ENCODE measurements around the gene ANKRD40.

DNA sequence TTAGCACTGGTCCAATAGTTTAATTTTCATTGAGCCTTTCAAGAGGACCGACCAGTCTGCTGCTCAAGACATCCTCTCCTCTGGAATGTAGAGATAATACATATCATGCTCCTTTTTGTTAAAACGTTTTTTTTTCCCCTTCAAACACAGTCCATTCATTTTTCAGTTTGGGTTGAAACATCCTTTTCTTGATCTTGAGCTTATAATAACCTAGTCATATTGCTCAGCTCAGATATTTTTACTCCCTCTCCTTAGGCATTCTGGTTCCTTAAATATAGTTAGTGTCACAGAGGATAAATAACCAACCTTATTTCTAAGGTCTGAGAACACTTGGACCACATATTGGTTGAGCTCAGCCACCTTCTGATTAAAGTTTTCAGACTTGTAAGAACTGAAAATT lies 46.8 kb upstream of the ANKRD40 start:
- TF ChIP-seq CTCF (IDR thresholded peaks at IDR 0.05) (no peak), POLR2A (IDR thresholded peaks at IDR 0.05) (no peak)
